Stimulated activated CD4-positive, alpha-beta T cell treated with anti-CD3 and anti-CD28 coated beads, Interleukin-12 subunit alpha, Interleukin-12 subunit beta, amount 100 ng/mL, for 24 hours (primary cell): ENCODE results near the gene DDI2.
"Not testable (repeated sequence)": the region's sequence is repeated elsewhere in the genome, so short reads cannot be mapped to it uniquely, and the experiment has no call there.

Experiments used
- DNase-seq, 2 experiments: peaks; one replicate each; pipeline ENCODE4 v3.0.0-alpha.2; 2020; ENCODE audit warnings: low read depth in 2 of 2

The DDI2 gene

DNA sequence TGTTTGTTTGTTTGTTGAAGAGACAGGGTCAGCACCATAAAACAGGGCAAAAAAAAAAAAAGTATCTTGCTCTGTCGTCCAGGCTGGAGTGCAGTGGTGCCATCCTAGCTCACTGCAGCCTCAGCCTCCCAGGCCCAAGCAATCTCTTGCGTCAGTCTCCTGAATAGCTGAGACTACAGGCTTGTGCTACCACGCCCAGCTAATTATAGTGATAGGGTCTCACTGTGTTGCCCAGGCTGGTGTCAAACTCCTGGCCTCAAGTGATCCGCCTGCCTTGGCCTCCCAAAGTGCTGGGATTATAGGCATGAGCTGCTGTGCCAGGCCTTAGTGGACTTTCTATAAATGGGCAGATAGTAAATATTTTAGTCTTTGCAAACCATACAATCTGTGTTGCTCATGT lies 19.2 kb downstream of the DDI2 start:
- no peak for DNase-seq

DNA sequence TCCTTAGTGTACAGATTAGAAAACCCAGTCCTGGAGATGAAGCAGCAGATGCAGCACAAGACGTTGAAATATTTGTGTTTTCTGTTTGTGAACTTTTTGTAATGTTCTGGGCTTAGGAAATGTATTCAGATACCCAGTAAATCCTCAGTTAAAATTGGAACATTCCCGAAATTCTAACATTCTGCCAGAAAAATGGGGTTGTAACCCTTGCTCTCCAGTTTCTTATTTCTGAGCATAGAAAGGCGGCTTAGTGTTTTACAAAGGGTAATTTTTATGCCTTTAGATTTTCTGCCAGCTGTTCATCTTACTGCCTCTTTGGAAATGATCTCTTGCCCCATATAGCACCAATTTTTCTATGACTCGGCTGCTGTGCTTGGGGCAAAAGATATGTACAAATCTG lies 20.6 kb downstream of the DDI2 start:
- no peak for DNase-seq

DNA sequence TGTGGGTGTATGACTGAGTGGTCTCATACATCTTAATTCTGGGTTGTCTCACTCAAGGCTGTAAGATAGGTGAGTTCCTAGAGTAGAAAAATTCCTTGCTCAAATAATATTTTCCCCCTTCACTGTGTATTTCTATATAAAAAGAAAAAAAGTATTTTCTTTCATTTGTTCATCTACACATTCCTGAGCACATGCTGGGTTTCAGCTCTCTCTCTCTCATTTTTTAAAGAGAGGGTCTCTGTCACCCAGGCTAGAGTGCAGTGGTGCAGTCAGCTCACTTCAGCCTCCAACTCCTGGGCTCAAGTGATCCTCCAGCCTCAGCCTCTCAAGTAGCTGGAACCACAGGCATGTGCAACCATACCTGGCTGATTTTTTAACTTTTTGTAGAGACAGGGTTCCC lies 22.0 kb downstream of the DDI2 start:
- no peak for DNase-seq

DNA sequence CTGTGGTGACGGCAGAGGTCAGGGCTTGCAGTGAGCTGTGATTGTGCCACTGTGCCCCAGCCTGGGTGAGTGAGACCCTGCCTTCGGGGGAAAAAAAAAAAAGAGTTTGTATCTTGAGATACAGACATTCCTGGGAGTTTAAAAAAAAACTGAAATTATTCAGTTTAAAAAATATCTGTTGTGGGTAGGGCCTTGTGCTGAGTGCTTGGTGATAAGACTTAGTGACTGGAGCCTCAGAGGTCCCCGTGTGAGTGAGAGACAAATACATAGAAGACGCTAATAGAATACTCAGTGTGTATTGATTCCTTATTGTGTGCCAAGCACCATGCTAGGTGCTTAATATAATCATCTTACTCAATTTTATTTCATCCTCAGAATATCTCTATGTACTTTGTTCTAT lies 22.7 kb downstream of the DDI2 start:
- no peak for DNase-seq

DNA sequence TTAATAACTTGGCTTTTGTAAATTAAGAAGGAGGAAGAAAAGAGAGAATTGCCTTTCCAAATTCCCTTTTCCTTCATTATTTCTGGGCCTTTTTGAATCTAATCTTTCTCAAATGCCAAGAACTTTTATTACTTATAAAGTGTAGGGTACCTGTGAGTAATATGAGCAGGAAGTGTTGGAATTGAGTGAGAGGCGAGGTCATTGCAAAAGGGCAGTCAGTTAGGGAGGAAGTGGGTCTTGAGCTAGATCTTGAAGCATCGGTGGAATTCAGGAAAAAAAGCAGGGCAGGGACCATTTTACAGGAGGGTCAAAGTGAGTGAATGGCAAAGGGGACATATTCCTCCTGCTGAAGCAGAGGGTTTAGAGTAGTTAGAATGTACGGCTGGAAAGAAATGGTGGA lies 23.4 kb downstream of the DDI2 start:
- DNase-seq: no peak

DNA sequence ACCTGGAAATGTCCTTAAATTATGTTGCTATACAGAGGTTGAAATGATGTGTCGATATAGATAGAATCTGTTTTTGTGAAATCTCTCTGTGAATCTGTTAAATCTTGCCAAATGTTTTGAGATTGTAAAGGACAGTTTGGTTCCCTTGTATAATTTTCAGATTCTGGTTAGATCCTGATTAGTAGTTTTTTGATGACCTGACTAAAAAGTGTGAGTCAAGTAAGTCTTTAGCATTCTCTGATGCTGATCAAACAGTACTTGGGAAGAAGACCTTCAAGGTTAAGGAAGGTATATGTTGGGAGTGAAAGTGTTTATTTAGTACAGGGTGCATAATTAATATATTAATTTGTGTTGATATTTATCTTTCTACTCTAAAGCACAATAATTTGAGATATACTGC lies 32.7 kb downstream of the DDI2 start:
- DNase-seq: no peak

DNA sequence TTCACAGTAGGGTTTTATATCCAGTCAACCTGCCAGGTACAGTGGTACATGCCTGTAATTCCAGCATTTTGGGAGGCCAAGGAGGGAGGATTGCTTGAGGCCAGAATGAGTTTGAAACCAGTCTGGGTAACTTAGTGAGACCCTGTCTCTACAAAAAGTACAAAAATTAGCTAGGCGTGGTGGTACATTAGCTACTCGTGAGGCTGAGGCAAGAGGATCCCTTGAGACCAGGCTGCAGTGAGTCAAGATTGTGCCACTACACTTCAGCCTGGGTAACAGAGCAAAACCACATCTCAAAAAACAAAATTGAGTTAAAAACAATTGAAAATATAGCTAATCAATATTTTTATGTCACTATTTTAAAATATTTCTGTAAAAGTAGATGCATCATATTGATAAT lies 33.2 kb downstream of the DDI2 start:
- no peak for DNase-seq

DNA sequence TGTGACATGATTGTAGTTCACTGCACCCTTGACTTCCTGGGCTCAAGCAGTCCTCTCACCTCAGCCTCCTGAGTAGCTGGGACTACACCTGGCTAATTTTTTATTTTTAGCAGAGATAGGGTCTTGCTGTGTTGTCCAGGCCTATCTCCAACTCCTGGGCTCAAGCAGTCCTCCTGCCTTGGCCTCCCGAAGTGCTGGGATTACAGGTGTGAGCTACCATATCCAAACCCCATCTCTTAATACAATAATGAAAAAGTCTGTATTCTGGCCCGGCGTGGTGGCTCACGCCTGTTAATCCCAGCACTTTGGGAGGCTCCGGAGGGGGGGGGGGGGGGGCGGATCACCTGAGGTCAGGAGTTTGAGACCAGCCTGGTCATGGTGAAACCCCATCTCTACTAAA lies 34.9 kb downstream of the DDI2 start:
- DNase-seq: not testable (repeated sequence)

DNA sequence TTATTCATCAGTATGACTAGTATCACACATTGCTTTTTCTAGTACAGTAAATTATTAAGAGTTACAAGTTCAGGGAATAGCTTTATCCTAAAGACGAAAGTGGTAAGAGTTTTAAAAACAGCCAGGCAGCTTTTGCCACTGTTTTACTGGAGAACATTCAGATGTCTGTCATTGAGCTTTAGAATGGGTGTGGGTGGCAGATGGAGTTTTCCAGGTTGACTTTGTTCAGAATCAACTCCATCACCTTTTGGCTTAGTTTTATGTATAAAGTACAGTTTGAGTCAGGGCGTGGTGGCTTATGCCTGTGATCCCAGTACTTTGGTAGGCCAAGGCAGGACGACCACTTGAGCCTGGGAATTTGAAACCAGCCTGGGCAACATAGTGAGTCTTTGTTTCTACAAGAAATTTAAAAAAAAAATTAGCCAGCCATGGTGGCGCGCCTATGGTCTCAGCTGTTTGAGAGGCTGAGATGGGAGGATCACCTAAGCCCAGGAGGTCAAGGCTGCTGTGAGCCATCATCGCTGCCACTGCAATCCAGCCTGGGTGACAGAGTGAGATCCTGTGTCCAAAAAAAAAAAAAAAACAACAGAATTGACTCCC lies 36.9 kb downstream of the DDI2 start:
- no peak for DNase-seq

DNA sequence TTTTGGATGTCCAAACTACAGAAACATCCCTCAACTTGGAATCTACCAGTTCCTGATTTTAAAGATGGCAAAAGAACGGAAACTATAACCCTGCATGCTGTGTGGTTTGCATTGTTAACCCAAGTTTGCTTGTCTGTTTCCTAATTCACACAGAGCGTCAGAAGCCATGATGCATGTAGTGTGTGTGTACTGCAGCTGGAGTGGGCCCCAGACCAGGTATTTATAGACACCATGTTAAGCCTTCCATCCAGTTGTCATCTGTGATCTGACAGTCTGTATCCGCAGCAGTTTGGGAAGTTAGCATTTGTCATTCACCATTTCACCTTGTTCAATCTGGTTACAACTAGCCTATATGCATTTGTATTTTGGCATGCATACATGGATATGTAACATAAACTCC lies 39.2 kb downstream of the DDI2 start:
- no peak for DNase-seq

DNA sequence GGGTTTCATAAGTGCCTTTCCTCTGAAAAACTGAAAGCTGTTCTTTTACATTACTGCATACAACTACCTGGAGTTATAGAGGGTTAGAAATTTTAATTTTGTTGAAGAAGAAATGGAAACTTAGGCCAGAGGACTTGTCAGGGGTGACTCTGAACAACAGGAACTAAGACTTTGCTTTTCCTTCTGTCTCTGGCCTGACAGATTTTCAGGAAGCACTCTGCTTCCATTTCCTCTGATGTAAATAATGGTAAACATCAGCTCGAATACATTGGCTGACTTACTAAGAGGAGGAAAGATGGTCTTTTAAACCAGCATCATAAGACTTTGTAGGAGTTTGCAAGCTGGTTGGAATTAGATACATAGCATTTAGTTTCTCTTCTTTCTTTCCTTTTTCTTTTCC lies 39.8 kb downstream of the DDI2 start:
- DNase-seq: no peak

DNA sequence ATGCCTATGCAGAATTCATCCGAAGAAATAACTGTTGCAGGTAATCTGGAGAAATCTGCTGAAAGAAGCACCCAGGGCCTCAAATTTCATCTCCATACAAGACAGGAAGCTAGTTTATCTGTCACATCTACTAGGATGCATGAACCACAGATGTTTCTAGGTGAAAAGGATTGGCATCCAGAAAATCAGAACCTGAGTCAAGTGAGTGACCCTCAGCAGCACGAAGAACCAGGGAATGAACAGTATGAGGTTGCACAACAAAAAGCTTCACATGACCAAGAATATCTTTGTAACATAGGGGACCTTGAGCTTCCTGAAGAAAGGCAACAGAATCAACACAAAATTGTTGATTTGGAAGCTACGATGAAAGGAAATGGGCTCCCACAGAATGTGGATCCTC lies 42.9 kb downstream of the DDI2 start:
- no peak for DNase-seq

DNA sequence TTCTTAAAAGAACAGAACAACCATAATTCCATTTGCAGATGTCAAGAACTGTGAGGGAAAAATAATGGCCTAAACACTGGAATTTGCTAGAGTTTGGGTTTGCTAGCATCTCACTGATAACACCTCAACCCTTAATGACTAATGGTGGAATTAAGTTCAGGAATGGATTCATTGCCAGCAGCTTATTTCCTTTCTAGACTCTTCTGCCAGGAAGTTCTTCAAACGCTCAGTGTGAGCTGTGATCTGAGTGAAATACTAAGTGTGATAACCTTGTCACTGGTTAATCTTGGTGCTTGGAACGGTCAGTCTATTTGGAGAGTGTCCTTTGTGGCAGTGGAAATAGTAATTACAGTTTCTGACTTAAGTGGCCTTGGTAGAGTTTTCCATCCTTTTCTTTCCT lies 45.2 kb downstream of the DDI2 start:
- no peak for DNase-seq

DNA sequence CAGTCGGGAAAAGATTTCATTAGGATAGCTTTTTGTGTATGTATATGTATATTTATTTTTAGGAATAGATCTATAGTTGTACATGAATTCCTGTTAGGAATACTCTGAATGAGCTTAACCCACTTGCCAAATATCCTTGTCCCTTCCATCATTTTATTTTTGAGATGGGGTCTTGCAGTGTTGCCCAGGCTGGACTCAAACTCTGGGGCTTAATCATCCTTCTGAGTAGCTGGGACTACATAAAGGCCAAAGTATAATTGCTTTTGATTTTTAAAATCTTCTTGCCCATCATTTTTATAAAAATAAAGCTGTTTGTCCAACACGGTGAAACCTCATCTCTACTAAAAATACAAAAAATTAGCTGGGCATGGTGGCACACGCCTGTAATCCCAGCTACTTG lies 46.7 kb downstream of the DDI2 start:
- DNase-seq: no peak

DNA sequence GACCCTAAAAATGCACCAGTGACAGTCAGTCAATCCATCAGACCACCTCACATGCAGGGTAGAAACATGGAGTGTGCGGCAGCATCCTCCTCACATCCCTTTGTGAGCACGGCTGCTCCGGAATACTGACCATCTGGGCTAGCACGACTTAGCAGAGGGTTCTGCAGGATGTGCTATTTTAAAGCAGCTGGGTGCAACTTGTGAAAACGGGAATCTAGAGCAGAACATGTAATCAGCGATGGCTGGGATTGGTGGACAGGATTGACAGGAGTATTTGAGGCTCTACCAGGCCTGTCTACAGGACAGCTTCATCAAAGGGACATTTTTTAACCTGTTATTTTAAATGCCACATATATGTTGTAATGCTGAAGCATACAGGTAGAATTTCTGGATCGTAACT lies 50.1 kb downstream of the DDI2 start:
- no peak for DNase-seq

DNA sequence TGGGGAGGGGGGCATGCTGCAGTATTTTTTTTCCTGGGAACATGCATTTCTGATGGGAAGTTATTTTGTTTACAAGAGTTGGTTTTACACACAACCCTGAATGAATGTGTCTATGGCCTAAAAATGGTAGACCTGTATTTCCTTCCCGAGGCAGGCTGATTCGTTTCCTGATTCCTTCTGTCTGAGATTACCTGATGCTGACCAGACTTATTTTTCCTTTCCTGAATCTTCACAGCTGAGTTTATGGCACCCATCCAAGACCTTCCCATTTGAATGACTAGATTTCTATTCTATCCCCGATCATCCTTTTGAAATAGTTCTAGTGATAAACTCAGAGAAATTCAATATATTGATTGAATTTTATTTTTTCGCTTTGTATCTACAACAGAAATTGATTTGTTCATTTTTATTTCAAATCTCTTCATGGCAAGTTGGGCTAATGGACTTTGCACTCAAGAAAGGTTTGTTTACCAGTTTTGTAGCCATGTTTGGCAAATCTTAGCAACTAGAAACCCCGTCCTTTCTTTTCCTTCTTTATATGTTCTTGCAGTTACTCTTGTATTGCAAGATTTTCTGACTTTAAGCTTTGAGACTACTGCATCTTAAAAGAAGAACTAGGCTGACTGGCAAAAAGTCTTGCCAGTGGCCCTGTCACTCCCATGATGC lies 51.0 kb downstream of the DDI2 start:
- DNase-seq: no peak

DNA sequence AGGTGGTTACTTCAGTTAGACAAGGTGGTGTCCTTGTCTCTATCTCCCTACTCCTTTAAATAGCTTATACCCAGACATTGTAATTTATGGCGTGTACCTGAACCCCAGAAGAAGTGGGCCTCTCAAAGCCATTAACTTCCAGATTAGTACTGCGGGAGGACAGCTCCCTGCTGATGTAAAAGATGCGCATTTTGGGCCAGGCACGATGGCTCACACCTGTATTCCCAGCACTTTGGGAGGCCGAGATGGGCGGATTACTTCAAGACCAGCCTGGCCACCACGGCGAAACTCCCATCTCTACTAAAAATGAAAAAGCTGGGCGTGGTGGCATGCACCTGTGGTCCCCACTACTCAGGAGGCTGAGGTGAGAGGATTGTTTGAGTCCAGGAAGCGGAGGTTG lies 51.8 kb downstream of the DDI2 start:
- DNase-seq: no peak

DNA sequence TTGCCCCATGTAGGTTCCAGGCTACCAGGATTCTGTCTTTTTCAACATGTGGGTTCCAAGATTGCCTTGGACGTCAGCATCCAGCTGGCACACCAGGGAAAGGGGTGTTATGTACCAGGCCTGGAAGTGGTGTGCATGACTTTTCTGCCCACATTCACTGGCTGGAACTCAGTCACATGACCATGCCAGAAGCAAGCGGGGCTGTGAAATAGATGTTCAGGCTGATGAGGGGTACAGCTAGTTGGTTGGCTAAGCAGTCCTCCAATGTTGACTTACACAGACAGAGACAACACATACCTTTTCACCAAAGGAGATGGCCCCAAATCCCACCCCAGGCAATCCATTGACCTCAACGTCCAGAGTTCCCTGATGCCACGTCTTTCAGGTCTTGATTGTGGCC lies 52.6 kb downstream of the DDI2 start:
- no peak for DNase-seq

DNA sequence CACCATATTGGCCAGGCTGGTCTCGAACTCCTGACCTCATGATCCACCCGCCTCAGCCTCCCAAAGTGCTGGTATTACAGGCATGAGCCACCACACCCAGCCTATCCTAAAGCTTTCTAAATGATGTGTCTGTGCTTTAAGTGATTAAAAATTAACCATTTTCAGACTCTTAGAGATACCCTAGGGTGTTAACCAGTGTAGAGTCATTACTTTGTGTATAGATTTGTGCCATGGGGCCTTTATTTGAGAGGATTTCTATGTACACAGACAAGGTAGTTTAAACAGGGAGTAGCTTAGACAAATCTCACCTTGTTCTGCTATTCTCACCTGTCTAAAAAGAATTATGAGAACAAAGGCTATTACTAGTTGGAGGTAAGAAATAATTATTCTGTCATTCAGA lies 54.2 kb downstream of the DDI2 start:
- DNase-seq: no peak

DNA sequence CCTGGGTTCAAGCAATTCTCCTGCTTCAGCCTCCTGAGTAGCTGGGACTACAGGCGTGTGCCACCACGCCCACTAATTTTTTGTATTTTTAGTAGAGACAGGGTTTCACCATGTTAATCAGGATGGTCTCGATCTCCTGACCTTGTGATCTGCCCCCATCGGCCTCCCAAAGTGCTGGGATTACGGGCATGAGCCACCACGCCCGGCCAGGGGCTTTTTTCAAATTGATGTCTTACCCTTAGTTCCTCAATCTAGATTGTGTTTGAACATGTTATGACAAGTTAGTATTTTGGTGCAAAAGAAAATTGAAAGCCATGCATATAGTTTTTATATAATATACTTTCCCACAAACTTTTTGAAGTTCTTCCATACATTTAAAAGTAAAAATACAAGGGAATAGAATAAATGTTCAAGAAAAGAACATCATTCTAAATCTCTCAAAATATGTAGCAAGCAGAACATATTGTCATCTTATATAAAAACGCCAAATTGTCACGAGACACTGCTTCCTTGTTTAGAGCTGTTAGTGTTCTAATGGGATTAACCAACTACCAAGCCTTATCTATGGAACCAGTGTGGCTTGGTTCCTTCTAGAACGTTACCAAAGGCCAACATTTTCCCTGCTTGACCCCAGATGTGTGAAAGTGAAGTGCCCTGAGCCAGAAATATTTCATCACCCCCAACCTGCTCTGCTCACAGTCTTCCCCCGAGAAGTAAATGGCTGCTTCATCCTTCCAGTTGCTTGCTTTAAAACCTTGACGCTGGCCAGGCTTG lies 57.3 kb downstream of the DDI2 start:
- no peak for DNase-seq

DNA sequence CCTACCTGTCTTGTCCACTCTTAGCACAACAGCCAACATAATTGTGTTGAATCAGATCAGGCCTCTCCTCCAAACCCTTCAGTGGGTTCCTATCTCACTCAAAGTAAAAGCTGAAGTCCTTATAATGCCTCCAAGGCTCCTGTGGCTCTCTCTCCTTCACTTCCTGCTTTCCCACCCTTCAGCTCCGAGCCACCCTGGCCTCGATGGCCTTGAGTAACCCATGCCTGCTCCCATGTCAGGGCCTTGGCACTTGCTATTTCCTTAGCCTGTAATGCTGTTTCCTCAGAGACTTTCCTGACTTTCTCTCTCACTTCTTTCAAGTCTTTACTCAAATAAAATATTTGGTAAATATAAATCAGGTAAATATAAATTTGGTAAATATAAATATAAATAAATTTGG lies 58.8 kb downstream of the DDI2 start:
- no peak for DNase-seq

DNA sequence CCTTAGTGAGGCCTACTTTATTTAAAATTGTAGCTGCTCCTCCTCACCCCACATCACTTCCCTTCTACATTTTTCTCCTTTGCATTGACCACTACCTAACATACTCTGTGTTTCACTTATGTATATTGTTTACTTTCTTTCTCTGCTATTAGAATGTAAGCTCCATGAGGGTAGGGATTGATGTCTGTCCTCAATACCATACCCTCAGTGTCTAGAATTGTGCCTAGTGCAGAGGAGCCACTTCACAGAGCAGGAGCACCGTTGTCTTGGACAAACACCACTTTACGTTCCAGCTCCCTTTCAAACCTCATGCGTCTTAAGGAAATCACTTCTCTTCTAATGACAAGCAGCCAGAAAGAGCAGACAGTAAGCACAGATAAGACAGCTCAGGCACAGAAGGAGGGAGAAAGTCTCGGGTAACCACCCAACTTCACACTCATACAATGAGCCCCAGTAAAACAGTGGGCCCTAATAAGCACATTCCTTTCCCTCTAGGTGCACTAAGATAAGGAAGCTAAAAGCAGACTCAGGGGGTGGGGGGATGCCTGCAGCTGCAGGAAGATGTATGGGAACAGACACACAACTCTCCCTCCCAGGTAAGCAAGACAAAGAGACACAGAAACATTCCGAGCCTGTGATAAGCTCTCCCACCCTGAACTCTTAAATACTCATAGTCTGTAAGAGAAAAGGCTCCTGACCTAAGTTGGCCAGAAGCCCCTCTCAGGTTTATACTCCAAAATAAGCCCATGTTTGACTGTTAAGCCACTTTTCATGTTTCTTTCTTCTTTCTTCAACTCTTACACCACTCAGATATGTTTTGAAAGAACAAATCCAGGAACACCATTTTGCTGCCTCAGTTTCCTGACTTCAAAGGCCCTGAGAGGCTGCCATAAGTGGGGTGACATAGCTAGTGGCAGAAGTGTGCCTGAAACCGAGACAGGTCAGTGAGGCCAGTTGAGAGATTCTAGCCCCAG lies 59.7 kb downstream of the DDI2 start:
- no peak for DNase-seq
